Smooth muscle cell (in vitro differentiated cells): ENCODE measurements around the gene ZNF473. TPM values are rescaled to one million over a fixed set of nuclear protein-coding genes. Genes with fewer than 3 reads are reported as not detected.

ENCODE experiments used
- DNase-seq: peaks from one replicate; lab custom pipeline; 2025; ENCODE audit not compliant: unreplicated experiment; lab: John Stamatoyannopoulos, UW
- H2AFZ ChIP-seq: fragments of 200-600 bp; sonication (generic); 2 replicates; pipeline ENCODE4 v1.6.0; 2016; ENCODE audit warnings: antibody characterized with exemption, low read depth, mild to moderate bottlenecking
- H3F3A ChIP-seq: fragments of 200-600 bp; sonication (generic); 2 replicates; pipeline ENCODE4 v1.6.0; 2017; ENCODE audit warnings: antibody characterized with exemption, low read depth
- H3K27ac ChIP-seq: fragments of 200-600 bp; sonication (generic); 2 replicates; pipeline ENCODE4 v1.5.1; 2016; ENCODE audit warnings: low read depth, mild to moderate bottlenecking
- H3K27me3 ChIP-seq: fragments of 200-600 bp; sonication (generic); 2 replicates; pipeline ENCODE4 v1.6.1; 2016; ENCODE audit warnings: low read depth, mild to moderate bottlenecking
- H3K36me3 ChIP-seq: fragments of 200-600 bp; sonication (generic); 2 replicates; pipeline ENCODE4 v1.5.1; 2016; ENCODE audit warnings: low read depth
- H3K4me1 ChIP-seq: fragments of 200-600 bp; sonication (generic); 2 replicates; pipeline ENCODE4 v1.5.1; 2016; ENCODE audit warnings: low read depth
- H3K4me2 ChIP-seq: fragments of 200-600 bp; sonication (generic); 2 replicates; pipeline ENCODE4 v1.6.0; 2016; ENCODE audit warnings: mild to moderate bottlenecking
- H3K4me3 ChIP-seq: fragments of 200-600 bp; sonication (generic); 2 replicates; pipeline ENCODE4 v1.5.1; 2016; ENCODE audit warnings: mild to moderate bottlenecking
- H3K79me2 ChIP-seq: fragments of 200-600 bp; sonication (generic); 2 replicates; pipeline ENCODE4 v1.6.0; 2016; ENCODE audit warnings: low read depth, mild to moderate bottlenecking
- H3K9ac ChIP-seq: fragments of 200-600 bp; sonication (generic); 2 replicates; pipeline ENCODE4 v1.6.0; 2016; ENCODE audit warnings: low read depth
- H3K9me3 ChIP-seq: fragments of 200-600 bp; sonication (generic); replicated peaks from 2 replicates; pipeline ENCODE4 v1.5.1; 2016; ENCODE audit warnings: low read depth
- H4K20me1 ChIP-seq: fragments of 200-600 bp; sonication (generic); 2 replicates; pipeline ENCODE4 v1.6.0; 2016; ENCODE audit warnings: low read depth
- CTCF ChIP-seq: fragments of 200-600 bp; sonication (generic); IDR thresholded peaks from 2 replicates; pipeline ENCODE4 v1.5.1; 2017; ENCODE audit warnings: borderline replicate concordance, mild to moderate bottlenecking, antibody characterized with exemption; ENCODE audit not compliant: insufficient read depth, poor library complexity, severe bottlenecking
- WGBS: methylation state at CpG from one replicate; pipeline ENCODE4 v1.1.7; 2016; ENCODE audit warnings: low lambda C conversion rate; 5-methylcytosine and 5-hydroxymethylcytosine counted together
- polyA plus RNA-seq: library from polyadenylated mRNA; unstranded; fragments of >200 nt; fragmentation: Nextera tagmentation; extraction: Ambion mirVana; gene quantifications from 2 replicates; pipeline ENCODE4 v1.2.1, GENCODE V29; 2016
- total RNA-seq: library from RNA; depleted of rRNA; stranded (reverse); fragments of >200 nt; gene quantifications from 2 replicates; pipeline ENCODE4 v1.2.3, GENCODE V29; 2014

ZNF473 gene
- total RNA-seq (8.1 and 10.1 TPM in 2 replicates), polyA plus RNA-seq (4.8 and 7.9 TPM in 2 replicates)

GRCh38 chr19:50025794-50026549 lies at the start of gene ZNF473:
ZNF473 (plus strand) TSS chr19:50026005; CDS start chr19:50031083, 5,078 bp downstream.
- DNase-seq: peak; percentile 84
- WGBS: 18% methylated on average over 45 of the region's 45 CpGs
- H3K4me1 ChIP-seq: peaks cover 13% of the 10 kb centered on the region
- TF ChIP-seq CTCF: no peak
- H3F3A ChIP-seq: no peaks in the 10 kb centered on the region
- H3K4me3 ChIP-seq: peak within 1 kb of the TSS; percentile 78
- H3K4me2 ChIP-seq: peak within 1 kb of the TSS; percentile 96
- H3K27ac ChIP-seq: peak within 1 kb of the TSS; percentile 96
- H3K9me3 ChIP-seq: no peaks in the 10 kb centered on the region
- peak within 1 kb of the TSS; percentile 91 for H2AFZ ChIP-seq
- peaks cover 28% of the 10 kb centered on the region for H4K20me1 ChIP-seq
- no peaks in the 10 kb centered on the region for H3K27me3 ChIP-seq
- H3K79me2 ChIP-seq: peaks cover 68% of the 10 kb centered on the region
- H3K9ac ChIP-seq: peak within 1 kb of the TSS; percentile 95
- no peaks in the 10 kb centered on the region for H3K36me3 ChIP-seq

GRCh38 chr19:49976496-49976895 lies 49.3 kb upstream of the ZNF473 start:
- Histone ChIP-seq H2AFZ (no peak overlapping the region), H3K79me2 (no peaks in the 10 kb centered on the region), H4K20me1 (no peaks in the 10 kb centered on the region), H3K36me3 (no peaks in the 10 kb centered on the region), H3K4me1 (no peaks in the 10 kb centered on the region), H3K4me3 (no peak overlapping the region), H3K9ac (no peak overlapping the region), H3K4me2 (no peak overlapping the region), H3K27ac (no peak overlapping the region), H3K9me3 (no peaks in the 10 kb centered on the region), H3F3A (no peaks in the 10 kb centered on the region), H3K27me3 (no peaks in the 10 kb centered on the region)
- no peak for DNase-seq
- WGBS: 74% methylated on average over 3 of the region's 3 CpGs
- TF ChIP-seq CTCF: no peak

GRCh38 chr19:49977076-49977475 lies 48.7 kb upstream of the ZNF473 start:
- H4K20me1 ChIP-seq: no peaks in the 10 kb centered on the region
- H3K36me3 ChIP-seq: no peaks in the 10 kb centered on the region
- no peak for DNase-seq
- H3K9ac ChIP-seq: no peak overlapping the region
- no peaks in the 10 kb centered on the region for H3K79me2 ChIP-seq
- H3K4me1 ChIP-seq: no peaks in the 10 kb centered on the region
- no peak overlapping the region for H2AFZ ChIP-seq
- no peaks in the 10 kb centered on the region for H3K9me3 ChIP-seq
- no peak for TF ChIP-seq CTCF
- H3K27ac ChIP-seq: no peak overlapping the region
- H3K4me2 ChIP-seq: no peak overlapping the region
- no peaks in the 10 kb centered on the region for H3F3A ChIP-seq
- no peaks in the 10 kb centered on the region for H3K27me3 ChIP-seq
- 95% methylated on average over 12 of the region's 13 CpGs for WGBS
- no peak overlapping the region for H3K4me3 ChIP-seq

- H4K20me1 ChIP-seq: peaks cover 6% of the 10 kb centered on the region
- H3K27ac ChIP-seq: no peak overlapping the region
- H3K9me3 ChIP-seq: no peaks in the 10 kb centered on the region
- H3F3A ChIP-seq: no peaks in the 10 kb centered on the region
- H3K4me2 ChIP-seq: no peak overlapping the region
- H2AFZ ChIP-seq: no peak overlapping the region
- H3K4me1 ChIP-seq: no peaks in the 10 kb centered on the region
- H3K4me3 ChIP-seq: no peak overlapping the region
- no peaks in the 10 kb centered on the region for H3K79me2 ChIP-seq
- no peak overlapping the region for H3K9ac ChIP-seq
- WGBS: 92% methylated on average over 18 of the region's 18 CpGs
- TF ChIP-seq CTCF: no peak
- DNase-seq: no peak
- H3K36me3 ChIP-seq: no peaks in the 10 kb centered on the region
- no peaks in the 10 kb centered on the region for H3K27me3 ChIP-seq
Observed at GRCh38 chr19:49977881-49978280, 47.9 kb upstream of the ZNF473 start.
